HepG2 (cell line): ENCODE results near the gene NUBP1. TPM values are rescaled to one million over a fixed set of nuclear protein-coding genes. Genes with fewer than 3 reads are reported as not detected.

Experiments used
- BORCS8-MEF2B ChIP-seq: sonication (generic); formaldehyde crosslinking; IDR thresholded peaks from 2 replicates; pipeline ENCODE4 v1.8.0; 2022; ENCODE audit warnings: mild to moderate bottlenecking, missing genetic modification reagents
- CHCHD3 ChIP-seq: sonication (generic); formaldehyde crosslinking; IDR thresholded peaks from 2 replicates; pipeline ENCODE4 v1.8.0; 2022; ENCODE audit warnings: mild to moderate bottlenecking, missing genetic modification reagents, moderate library complexity
- JDP2 ChIP-seq: sonication (generic); formaldehyde crosslinking; IDR thresholded peaks from 2 replicates; pipeline ENCODE4 v1.8.1; 2022; ENCODE audit warnings: missing genetic modification reagents, borderline replicate concordance
- NAIF1 ChIP-seq: sonication (generic); formaldehyde crosslinking; IDR thresholded peaks from 2 replicates; pipeline ENCODE4 v1.5.0; 2020; ENCODE audit warnings: mild to moderate bottlenecking, missing genetic modification reagents, borderline replicate concordance
- PITX1 ChIP-seq: sonication (generic); formaldehyde crosslinking; IDR thresholded peaks from 2 replicates; pipeline ENCODE4 v1.5.1; 2020; ENCODE audit warnings: mild to moderate bottlenecking, missing genetic modification reagents
- POLR2A ChIP-seq, 2 experiments: IDR thresholded peaks; 2 replicates each; pipeline ENCODE4 v1.6.1; 2011; ENCODE audit warnings: low read depth in 2 of 2, low read length in 2 of 2, mild to moderate bottlenecking in 1 of 2, moderate library complexity in 1 of 2; ENCODE audit not compliant: insufficient read depth in 1 of 2
- SALL2 ChIP-seq: sonication (generic); formaldehyde crosslinking; IDR thresholded peaks from 2 replicates; pipeline ENCODE4 v1.8.1; 2023; ENCODE audit warnings: mild to moderate bottlenecking, missing genetic modification reagents, inconsistent platforms
- TP53 ChIP-seq: sonication (generic); formaldehyde crosslinking; conservative IDR thresholded peaks from 2 replicates; pipeline ENCODE4 v1.4.0; 2020; ENCODE audit warnings: missing genetic modification reagents
- TRIM24 ChIP-seq: sonication (generic); formaldehyde crosslinking; IDR thresholded peaks from 2 replicates; pipeline ENCODE4 v1.8.0; 2022; ENCODE audit warnings: mild to moderate bottlenecking, missing genetic modification reagents
- ZFAT ChIP-seq: sonication (generic); formaldehyde crosslinking; conservative IDR thresholded peaks from 2 replicates; pipeline ENCODE4 v1.8.1; 2023; ENCODE audit warnings: missing genetic modification reagents, inconsistent platforms
- ZNF234 ChIP-seq: sonication (generic); formaldehyde crosslinking; conservative IDR thresholded peaks from 2 replicates; pipeline ENCODE4 v1.5.1; 2020; ENCODE audit warnings: mild to moderate bottlenecking, missing genetic modification reagents
- ZNF264 ChIP-seq: sonication (generic); formaldehyde crosslinking; IDR thresholded peaks from 2 replicates; pipeline ENCODE4 v1.4.0; 2020; ENCODE audit warnings: missing genetic modification reagents
- ZNF652 ChIP-seq: IDR thresholded peaks from 2 replicates; pipeline ENCODE4 v1.6.1; 2016; ENCODE audit warnings: low read depth, borderline replicate concordance
- ZNF672 ChIP-seq: sonication (generic); formaldehyde crosslinking; IDR thresholded peaks from 2 replicates; pipeline ENCODE4 v1.8.1; 2022; ENCODE audit warnings: missing genetic modification reagents
- ZNF713 ChIP-seq: sonication (generic); formaldehyde crosslinking; IDR thresholded peaks from 2 replicates; pipeline ENCODE4 v1.4.0; 2020; ENCODE audit warnings: mild to moderate bottlenecking, missing genetic modification reagents
- ZSCAN22 ChIP-seq: sonication (generic); formaldehyde crosslinking; IDR thresholded peaks from 2 replicates; pipeline ENCODE4 v1.4.0; 2020; ENCODE audit warnings: mild to moderate bottlenecking, missing genetic modification reagents
- ZSCAN9 ChIP-seq: IDR thresholded peaks from 2 replicates; pipeline ENCODE4 v1.6.1; 2016; ENCODE audit warnings: borderline replicate concordance
- polyA plus RNA-seq, 8 experiments: library from polyadenylated mRNA; depleted of rRNA in 3 of 8; stranded (reverse) in 7 of 8; unstranded in 1 of 8; fragments of >200 nt; fragmentation: Illumina TruSeq in 4 of 8; extraction: Trizol in 4 of 8; gene quantifications; 2 replicates each; pipeline versions ENCODE4 v1.2.1 to v1.2.3, GENCODE V29; 2011 to 2016; ENCODE audit warnings: low read depth in 4 of 8, missing spikeins in 1 of 8, mixed read lengths in 1 of 8; ENCODE audit not compliant: insufficient read depth in 1 of 8
- total RNA-seq, 5 experiments: library from RNA; depleted of rRNA; stranded (reverse); fragments of >200 nt; fragmentation: Illumina TruSeq; extraction: Trizol; gene quantifications; 2 replicates each; pipeline ENCODE4 v1.2.3, GENCODE V29; 2016; ENCODE audit warnings: low read depth in 1 of 5
- TF ChIP-seq, protein P1 (sequence below): sonication (generic); formaldehyde crosslinking; IDR thresholded peaks from 2 replicates; pipeline ENCODE4 v1.9.0; 2021; ENCODE audit warnings: missing genetic modification reagents, mild to moderate bottlenecking, borderline replicate concordance
- TF ChIP-seq, protein P2 (sequence below), 2 experiments: IDR thresholded peaks; 2 replicates each; pipeline ENCODE4 v1.6.1; 2011 to 2012; ENCODE audit warnings: low read length in 2 of 2, borderline replicate concordance in 1 of 2, low read depth in 1 of 2, mild to moderate bottlenecking in 1 of 2, moderate library complexity in 1 of 2
- TF ChIP-seq, protein P3 (sequence below): sonication (generic); formaldehyde crosslinking; IDR thresholded peaks from 2 replicates; pipeline ENCODE4 v1.8.0; 2022; ENCODE audit warnings: missing genetic modification reagents, mild to moderate bottlenecking, borderline replicate concordance
- TF ChIP-seq, protein P4 (sequence below): sonication (generic); formaldehyde crosslinking; IDR thresholded peaks from 2 replicates; pipeline ENCODE4 v1.5.0; 2020; ENCODE audit warnings: mild to moderate bottlenecking, missing genetic modification reagents

Gene NUBP1
- total and polyA plus RNA-seq, 2 of the 13 experiments (the other 11 are each of a cell fraction or from before 2014, with no cell fraction given) = 53.5 to 70.4 TPM

DNA sequence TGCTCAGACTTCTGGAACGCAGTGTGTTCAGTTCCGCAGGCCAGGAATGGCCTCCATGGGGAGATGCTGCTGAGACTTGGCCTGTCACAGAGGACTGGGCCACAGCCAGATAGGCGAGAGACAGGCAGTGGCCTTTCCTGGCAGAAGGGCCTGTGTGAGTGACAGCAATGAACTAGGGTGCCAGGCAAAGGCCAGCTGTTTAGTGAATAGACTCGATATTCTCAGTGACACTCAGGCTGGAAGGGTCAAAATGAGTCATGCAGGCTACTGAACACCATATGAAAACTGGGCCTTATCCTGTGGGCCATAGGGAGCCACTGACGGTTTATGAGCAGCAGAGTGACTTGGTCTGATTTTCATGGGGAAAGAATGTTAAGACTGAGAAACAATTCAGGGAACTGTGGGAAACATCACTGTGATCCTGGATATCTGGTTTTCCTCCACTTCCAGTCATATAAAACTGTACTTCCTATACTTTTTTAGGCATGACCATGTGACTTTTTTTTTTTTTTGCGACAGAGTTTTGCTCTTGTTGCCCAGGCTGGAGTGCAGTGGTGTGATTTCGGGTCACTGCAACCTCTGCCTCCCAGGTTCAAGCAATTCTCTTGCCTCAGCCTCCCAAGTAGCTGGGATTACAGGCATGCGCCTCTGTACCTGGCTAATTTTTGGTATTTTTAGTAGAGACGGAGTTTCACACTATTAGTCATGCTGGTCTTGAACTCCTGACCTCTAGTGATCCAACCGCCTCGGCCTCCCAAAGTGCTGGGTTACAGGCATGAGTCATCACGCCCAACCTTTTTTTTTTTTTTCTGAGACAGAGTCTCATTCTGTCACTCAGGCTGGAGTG is 5.2 kb upstream of the NUBP1 start (continued):
- TF ChIP-seq ZNF713 (CRISPR knock-in tag) (no peak), TP53 (CRISPR knock-in tag) (no peak; the same call in 1 of the 2 replicates), ZSCAN22 (CRISPR knock-in tag) (no peak), POLR2A (IDR thresholded peaks at IDR 0.05; ENCODE audit: insufficient read depth in 1 of 2, low read depth in 2 of 2, low read length in 2 of 2) (no peak), ZNF264 (CRISPR knock-in tag) (0 out of 2 replicates have a peak, but pooled peaks have one; percentile 23), SALL2 (CRISPR knock-in tag) (0 out of 2 replicates have a peak, but pooled peaks have one; percentile 27), CHCHD3 (peak; percentile 49; the same call in 1 of the 2 replicates), ZFAT (CRISPR knock-in tag) (no peak), ZNF652 (no peak), BORCS8-MEF2B (no peak), ZNF234 (no peak), ZNF672 (CRISPR knock-in tag) (no peak), ZSCAN9 (no peak), TRIM24 (CRISPR knock-in tag) (no peak), JDP2 (CRISPR knock-in tag) (no peak; the same call in 1 of the 2 replicates), NAIF1 (CRISPR knock-in tag) (no peak), PITX1 (CRISPR knock-in tag) (no peak)
- TF ChIP-seq, protein P1, sequence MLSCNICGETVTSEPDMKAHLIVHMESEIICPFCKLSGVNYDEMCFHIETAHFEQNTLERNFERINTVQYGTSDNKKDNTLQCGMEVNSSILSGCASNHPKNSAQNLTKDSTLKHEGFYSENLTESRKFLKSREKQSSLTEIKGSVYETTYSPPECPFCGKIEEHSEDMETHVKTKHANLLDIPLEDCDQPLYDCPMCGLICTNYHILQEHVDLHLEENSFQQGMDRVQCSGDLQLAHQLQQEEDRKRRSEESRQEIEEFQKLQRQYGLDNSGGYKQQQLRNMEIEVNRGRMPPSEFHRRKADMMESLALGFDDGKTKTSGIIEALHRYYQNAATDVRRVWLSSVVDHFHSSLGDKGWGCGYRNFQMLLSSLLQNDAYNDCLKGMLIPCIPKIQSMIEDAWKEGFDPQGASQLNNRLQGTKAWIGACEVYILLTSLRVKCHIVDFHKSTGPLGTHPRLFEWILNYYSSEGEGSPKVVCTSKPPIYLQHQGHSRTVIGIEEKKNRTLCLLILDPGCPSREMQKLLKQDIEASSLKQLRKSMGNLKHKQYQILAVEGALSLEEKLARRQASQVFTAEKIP (CRISPR knock-in tag) = no peak
- TF ChIP-seq, protein P2, sequence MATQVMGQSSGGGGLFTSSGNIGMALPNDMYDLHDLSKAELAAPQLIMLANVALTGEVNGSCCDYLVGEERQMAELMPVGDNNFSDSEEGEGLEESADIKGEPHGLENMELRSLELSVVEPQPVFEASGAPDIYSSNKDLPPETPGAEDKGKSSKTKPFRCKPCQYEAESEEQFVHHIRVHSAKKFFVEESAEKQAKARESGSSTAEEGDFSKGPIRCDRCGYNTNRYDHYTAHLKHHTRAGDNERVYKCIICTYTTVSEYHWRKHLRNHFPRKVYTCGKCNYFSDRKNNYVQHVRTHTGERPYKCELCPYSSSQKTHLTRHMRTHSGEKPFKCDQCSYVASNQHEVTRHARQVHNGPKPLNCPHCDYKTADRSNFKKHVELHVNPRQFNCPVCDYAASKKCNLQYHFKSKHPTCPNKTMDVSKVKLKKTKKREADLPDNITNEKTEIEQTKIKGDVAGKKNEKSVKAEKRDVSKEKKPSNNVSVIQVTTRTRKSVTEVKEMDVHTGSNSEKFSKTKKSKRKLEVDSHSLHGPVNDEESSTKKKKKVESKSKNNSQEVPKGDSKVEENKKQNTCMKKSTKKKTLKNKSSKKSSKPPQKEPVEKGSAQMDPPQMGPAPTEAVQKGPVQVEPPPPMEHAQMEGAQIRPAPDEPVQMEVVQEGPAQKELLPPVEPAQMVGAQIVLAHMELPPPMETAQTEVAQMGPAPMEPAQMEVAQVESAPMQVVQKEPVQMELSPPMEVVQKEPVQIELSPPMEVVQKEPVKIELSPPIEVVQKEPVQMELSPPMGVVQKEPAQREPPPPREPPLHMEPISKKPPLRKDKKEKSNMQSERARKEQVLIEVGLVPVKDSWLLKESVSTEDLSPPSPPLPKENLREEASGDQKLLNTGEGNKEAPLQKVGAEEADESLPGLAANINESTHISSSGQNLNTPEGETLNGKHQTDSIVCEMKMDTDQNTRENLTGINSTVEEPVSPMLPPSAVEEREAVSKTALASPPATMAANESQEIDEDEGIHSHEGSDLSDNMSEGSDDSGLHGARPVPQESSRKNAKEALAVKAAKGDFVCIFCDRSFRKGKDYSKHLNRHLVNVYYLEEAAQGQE (IDR thresholded peaks at IDR 0.05; ENCODE audit: borderline replicate concordance in 1 of 2, low read depth in 1 of 2, low read length in 2 of 2) = no peak
- TF ChIP-seq, protein P3, sequence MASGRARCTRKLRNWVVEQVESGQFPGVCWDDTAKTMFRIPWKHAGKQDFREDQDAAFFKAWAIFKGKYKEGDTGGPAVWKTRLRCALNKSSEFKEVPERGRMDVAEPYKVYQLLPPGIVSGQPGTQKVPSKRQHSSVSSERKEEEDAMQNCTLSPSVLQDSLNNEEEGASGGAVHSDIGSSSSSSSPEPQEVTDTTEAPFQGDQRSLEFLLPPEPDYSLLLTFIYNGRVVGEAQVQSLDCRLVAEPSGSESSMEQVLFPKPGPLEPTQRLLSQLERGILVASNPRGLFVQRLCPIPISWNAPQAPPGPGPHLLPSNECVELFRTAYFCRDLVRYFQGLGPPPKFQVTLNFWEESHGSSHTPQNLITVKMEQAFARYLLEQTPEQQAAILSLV = no peak
- TF ChIP-seq, protein P4, sequence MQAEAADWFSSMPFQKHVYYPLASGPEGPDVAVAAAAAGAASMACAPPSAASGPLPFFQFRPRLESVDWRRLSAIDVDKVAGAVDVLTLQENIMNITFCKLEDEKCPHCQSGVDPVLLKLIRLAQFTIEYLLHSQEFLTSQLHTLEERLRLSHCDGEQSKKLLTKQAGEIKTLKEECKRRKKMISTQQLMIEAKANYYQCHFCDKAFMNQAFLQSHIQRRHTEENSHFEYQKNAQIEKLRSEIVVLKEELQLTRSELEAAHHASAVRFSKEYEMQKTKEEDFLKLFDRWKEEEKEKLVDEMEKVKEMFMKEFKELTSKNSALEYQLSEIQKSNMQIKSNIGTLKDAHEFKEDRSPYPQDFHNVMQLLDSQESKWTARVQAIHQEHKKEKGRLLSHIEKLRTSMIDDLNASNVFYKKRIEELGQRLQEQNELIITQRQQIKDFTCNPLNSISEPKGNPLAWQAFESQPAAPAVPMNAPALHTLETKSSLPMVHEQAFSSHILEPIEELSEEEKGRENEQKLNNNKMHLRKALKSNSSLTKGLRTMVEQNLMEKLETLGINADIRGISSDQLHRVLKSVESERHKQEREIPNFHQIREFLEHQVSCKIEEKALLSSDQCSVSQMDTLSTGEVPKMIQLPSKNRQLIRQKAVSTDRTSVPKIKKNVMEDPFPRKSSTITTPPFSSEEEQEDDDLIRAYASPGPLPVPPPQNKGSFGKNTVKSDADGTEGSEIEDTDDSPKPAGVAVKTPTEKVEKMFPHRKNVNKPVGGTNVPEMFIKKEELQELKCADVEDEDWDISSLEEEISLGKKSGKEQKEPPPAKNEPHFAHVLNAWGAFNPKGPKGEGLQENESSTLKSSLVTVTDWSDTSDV (CRISPR knock-in tag) = no peak
